HCT116 (cell line): ENCODE measurements around the gene PIEZO2.

Source experiments
- CTCF ChIP-seq, 3 experiments: fragments of 200-600 bp in 1 of 3; sonication (generic) in 1 of 3; IDR thresholded peaks in 2 of 3; conservative IDR thresholded peaks in 1 of 3; 2 replicates each; pipeline ENCODE4 v1.5.1; 2012 to 2017; ENCODE audit warnings: low read depth in 2 of 3, low read length in 2 of 3, antibody characterized with exemption in 1 of 3, borderline replicate concordance in 1 of 3, control low read depth in 1 of 3, mild to moderate bottlenecking in 1 of 3, mixed read lengths in 1 of 3, mixed run types in 1 of 3, moderate library complexity in 1 of 3; ENCODE audit not compliant: insufficient read depth in 1 of 3
- RAD21 ChIP-seq: IDR thresholded peaks from 2 replicates; pipeline ENCODE4 v1.6.1; 2012; ENCODE audit warnings: low read depth, mild to moderate bottlenecking
- SP1 ChIP-seq: IDR thresholded peaks from 2 replicates; pipeline ENCODE4 v1.6.1; 2012; ENCODE audit warnings: low read depth

- no peak for TF ChIP-seq CTCF (IDR thresholded peaks at IDR 0.05 in 2 of 3, conservative IDR thresholded peaks at IDR 0.05 in 1 of 3; ENCODE audit: borderline replicate concordance in 1 of 3, insufficient read depth in 1 of 3, low read depth in 2 of 3, low read length in 2 of 3)
- TF ChIP-seq RAD21 = no peak
- no peak for TF ChIP-seq SP1
These were observed 1.9 kb downstream of the PIEZO2 start for GRCh38 chr18:11147371-11147951.
